Measurements from ENCODE around the gene HSPH1. TPM values are rescaled to one million over a fixed set of nuclear protein-coding genes. Genes with fewer than 3 reads are reported as not detected.

HSPH1 gene
- total and polyA plus RNA-seq, 12 donors: 19.8 to 122 (median 48.2) TPM

DNA sequence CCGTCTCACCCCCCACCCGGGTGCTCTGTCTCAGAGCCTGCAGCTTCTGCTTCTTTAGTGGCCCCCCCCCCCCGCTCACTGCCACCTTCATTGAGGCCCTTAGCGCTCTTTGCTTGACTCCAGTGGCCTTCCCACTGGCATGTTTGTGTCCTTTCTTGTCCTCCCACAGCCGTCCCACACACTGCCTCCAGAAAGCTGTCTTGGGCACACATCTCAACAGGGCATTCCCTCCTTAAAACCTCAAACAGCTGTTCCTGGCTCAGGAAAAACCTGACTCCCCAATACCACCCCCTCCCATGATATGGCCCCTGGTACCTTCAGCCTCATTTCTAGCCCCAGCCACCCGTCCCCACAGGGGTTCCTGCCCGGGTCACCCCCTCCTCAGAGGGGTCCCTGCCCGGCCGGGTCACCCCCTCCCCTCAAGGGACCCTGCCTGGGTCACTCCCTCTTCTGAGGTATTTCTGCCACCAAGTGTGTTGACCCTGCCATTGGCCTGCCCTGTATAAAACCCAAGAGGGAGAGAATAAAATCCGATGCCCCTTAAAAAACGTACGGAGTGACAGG, 46.9 kb upstream of the HSPH1 start:
- no peak for DNase-seq
- Histone ChIP-seq H3K27ac (peak overlapping the region in 1 of 5 donors; percentile 56), H3K9me3 (replicated peaks in 1 of 3) (no peaks in the 10 kb centered on the region), H3K27me3 (no peaks in the 10 kb centered on the region), H3K36me3 (replicated peaks in 1 of 2) (no peaks in the 10 kb centered on the region), H3K4me3 (no peak overlapping the region), H3K4me1 (replicated peaks in 1 of 2) (peaks cover 0 to 18% of the 10 kb centered on the region in 2 donors)
- WGBS, 4 donors: 69 to 77% (median 76%) methylated on average over 11 to 12 of the region's 12 CpGs
- TF ChIP-seq CTCF (IDR thresholded peaks at IDR 0.05) (no peak), POLR2A (IDR thresholded peaks at IDR 0.05) (no peak)
- intact Hi-C loops (cut with DNase I): no loop called here

DNA sequence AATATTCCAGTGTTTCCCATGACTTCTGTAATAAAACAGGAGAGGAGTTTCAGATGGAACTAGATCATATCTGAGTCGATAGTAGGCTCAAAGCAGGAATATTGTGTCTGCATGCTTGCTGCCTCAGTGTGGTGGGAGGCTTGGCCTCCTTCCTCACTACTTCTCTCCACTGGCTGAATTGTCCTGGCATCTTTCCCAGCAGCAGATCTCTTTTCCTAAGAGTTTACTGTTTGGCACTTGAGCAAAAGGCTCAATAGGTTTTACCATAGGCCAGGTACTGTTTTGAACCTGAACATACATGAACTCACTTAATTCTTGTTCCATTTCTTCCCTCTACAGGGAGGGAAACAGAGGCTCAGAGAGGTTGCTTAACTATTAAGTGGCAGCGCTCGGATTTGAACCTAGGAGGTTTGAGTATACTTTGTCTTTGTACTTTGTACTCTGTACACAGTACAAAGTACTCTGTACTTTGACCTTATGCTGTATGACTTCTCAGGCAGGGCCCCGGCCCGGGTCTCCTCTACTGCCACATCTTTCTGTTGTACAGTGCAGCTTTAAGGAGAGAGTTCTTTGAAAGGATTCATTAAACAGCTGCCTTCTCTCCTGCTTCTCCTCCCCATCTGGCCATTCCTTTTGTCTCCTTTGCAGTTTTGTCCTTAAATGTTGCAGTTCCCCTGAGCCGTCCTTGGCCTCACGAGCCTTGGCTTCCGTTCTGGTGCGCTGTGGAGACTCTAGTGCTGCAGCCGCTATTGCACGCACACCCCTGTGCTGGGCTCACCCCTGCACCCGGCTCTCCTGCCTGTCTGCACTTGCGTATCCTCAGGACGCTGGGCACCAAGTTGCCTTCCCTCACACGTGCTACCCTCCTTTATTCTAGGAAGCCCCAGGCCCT, 46.2 kb upstream of the HSPH1 start:
- Histone ChIP-seq H3K27me3 (no peaks in the 10 kb centered on the region), H3K4me3 (no peak overlapping the region), H3K27ac (no peak overlapping the region), H3K9me3 (replicated peaks in 1 of 3) (no peaks in the 10 kb centered on the region), H3K4me1 (replicated peaks in 1 of 2) (peaks cover 0 to 18% of the 10 kb centered on the region in 2 donors), H3K36me3 (replicated peaks in 1 of 2) (no peaks in the 10 kb centered on the region)
- peak in 3 of 7 donors; percentile 23 to 37 (median 26) for DNase-seq
- WGBS, 4 donors: 54 to 63% (median 55%) methylated on average over 15 of the region's 15 CpGs
- intact Hi-C loops (cut with DNase I): no loop called here
- TF ChIP-seq CTCF (IDR thresholded peaks at IDR 0.05) (no peak), POLR2A (IDR thresholded peaks at IDR 0.05) (no peak)

- WGBS, 4 donors: 64 to 100% (median 81%) methylated on average over 1 of the region's 1 CpG
- intact Hi-C loops (cut with DNase I): loop anchor here in 1 of 2 donors (5.0 kb wide), 1 partner anchor 42 kb away; the partner anchor contains the start of gene HSPH1
- H3K27ac ChIP-seq: no peak overlapping the region
- peaks cover 11 to 20% of the 10 kb centered on the region in 2 donors for H3K4me1 ChIP-seq (replicated peaks in 1 of 2)
- TF ChIP-seq CTCF (IDR thresholded peaks at IDR 0.05) (no peak), POLR2A (IDR thresholded peaks at IDR 0.05) (no peak)
- no peaks in the 10 kb centered on the region for H3K36me3 ChIP-seq (replicated peaks in 1 of 2)
- no peaks in the 10 kb centered on the region for H3K27me3 ChIP-seq
- no peak overlapping the region for H3K4me3 ChIP-seq
- no peak for DNase-seq
- H3K9me3 ChIP-seq (replicated peaks in 1 of 3): no peaks in the 10 kb centered on the region
Measured at GRCh38 chr13:31204592-31204991, 42.9 kb upstream of the HSPH1 start.

GRCh38 chr13:31201341-31202031, 39.8 kb upstream of the HSPH1 start:
- no peak for TF ChIP-seq POLR2A (IDR thresholded peaks at IDR 0.05)
- TF ChIP-seq CTCF (IDR thresholded peaks at IDR 0.05): no peak

More at GRCh38 chr13:31201341-31202031, 39.8 kb upstream of the HSPH1 start:
- 21 to 36% (median 29%) methylated on average over 7 of the region's 7 CpGs for WGBS, 4 donors
- no peaks in the 10 kb centered on the region for H3K9me3 ChIP-seq (replicated peaks in 1 of 3)
- H3K27ac ChIP-seq: peak overlapping the region in 2 of 5 donors; percentile 0 to 94
- intact Hi-C loops (cut with DNase I): loop anchor here in 1 of 2 donors (5.0 kb wide), 1 partner anchor 39 kb away; the partner anchor contains the start of gene HSPH1
- peak overlapping the region in 2 of 4 donors; percentile 48 to 64 for H3K4me3 ChIP-seq
- H3K27me3 ChIP-seq: no peaks in the 10 kb centered on the region
- no peaks in the 10 kb centered on the region for H3K36me3 ChIP-seq (replicated peaks in 1 of 2)
- peaks cover 11 to 16% of the 10 kb centered on the region in 2 donors for H3K4me1 ChIP-seq (replicated peaks in 1 of 2)
- DNase-seq: peak in 4 of 7 donors; percentile 44 to 74 (median 52)

Data from adrenal gland (tissue), 12 donors.